Measurements from ENCODE around the gene FSCN2. TPM values are rescaled to one million over a fixed set of nuclear protein-coding genes. Genes with fewer than 3 reads are reported as not detected.

FSCN2 gene
- total RNA-seq, 1 donor from 2014 or later = 6.6 TPM

- intact Hi-C loops (cut with DNase I) = no loop called here
- Histone ChIP-seq H3K4me1 (peaks cover 57% of the 10 kb centered on the region), H3K36me3 (no peaks in the 10 kb centered on the region), H3K27ac (peak overlapping the region; percentile 51), H3K4me3 (peak overlapping the region; percentile 66 to 93), H3K9me3 (no peaks in the 10 kb centered on the region), H3K27me3 (peaks cover 8% of the 10 kb centered on the region)
- DNase-seq (ENCODE audit: extremely low spot score in 2 of 2) = no peak
- TF ChIP-seq CTCF (IDR thresholded peaks at IDR 0.05) = no peak
- TF ChIP-seq POLR2A (IDR thresholded peaks at IDR 0.05) = no peak
- no peak for TF ChIP-seq POLR2AphosphoS5 (IDR thresholded peaks at IDR 0.05; ENCODE audit: insufficient read depth in 1 of 2, low read depth in 1 of 2)
Observed at GRCh38 chr17:81518785-81519283, 9.3 kb upstream of the FSCN2 start.

- intact Hi-C loops (cut with DNase I) = no loop called here
- no peaks in the 10 kb centered on the region for H3K36me3 ChIP-seq
- DNase-seq (ENCODE audit: extremely low spot score in 2 of 2) = no peak
- no peaks in the 10 kb centered on the region for H3K9me3 ChIP-seq
- peaks cover 8% of the 10 kb centered on the region for H3K27me3 ChIP-seq
- peaks cover 57% of the 10 kb centered on the region for H3K4me1 ChIP-seq
- TF ChIP-seq POLR2AphosphoS5 (IDR thresholded peaks at IDR 0.05; ENCODE audit: insufficient read depth in 1 of 2, low read depth in 1 of 2) (no peak), CTCF (IDR thresholded peaks at IDR 0.05) (peak; percentile 19 to 33 (median 24))
- H3K4me3 ChIP-seq = peak overlapping the region; percentile 66 to 93
- peak overlapping the region; percentile 51 for H3K27ac ChIP-seq
Observed at GRCh38 chr17:81519284-81520020, 8.7 kb upstream of the FSCN2 start.

- DNase-seq (ENCODE audit: extremely low spot score in 2 of 2) = no peak
- Histone ChIP-seq H3K4me1 (peaks cover 57% of the 10 kb centered on the region), H3K36me3 (no peaks in the 10 kb centered on the region), H3K9me3 (no peaks in the 10 kb centered on the region), H3K27me3 (peaks cover 8% of the 10 kb centered on the region), H3K27ac (no peak overlapping the region), H3K4me3 (no peak overlapping the region)
- intact Hi-C loops (cut with DNase I) = no loop called here
- TF ChIP-seq CTCF (IDR thresholded peaks at IDR 0.05) = no peak
- TF ChIP-seq POLR2AphosphoS5 (IDR thresholded peaks at IDR 0.05; ENCODE audit: insufficient read depth in 1 of 2, low read depth in 1 of 2) = no peak
- TF ChIP-seq POLR2A (IDR thresholded peaks at IDR 0.05) = no peak
Observed at GRCh38 chr17:81520021-81520901, 7.9 kb upstream of the FSCN2 start.

- H3K4me1 ChIP-seq = peaks cover 36% of the 10 kb centered on the region
- no peak for TF ChIP-seq POLR2AphosphoS5 (IDR thresholded peaks at IDR 0.05; ENCODE audit: insufficient read depth in 1 of 2, low read depth in 1 of 2)
- no peak for TF ChIP-seq POLR2A (IDR thresholded peaks at IDR 0.05)
- TF ChIP-seq CTCF (IDR thresholded peaks at IDR 0.05) = no peak
- no peak overlapping the region for H3K4me3 ChIP-seq
- no peaks in the 10 kb centered on the region for H3K9me3 ChIP-seq
- DNase-seq (ENCODE audit: extremely low spot score in 2 of 2) = no peak
- intact Hi-C loops (cut with DNase I) = no loop called here
- no peak overlapping the region for H3K27ac ChIP-seq
- H3K27me3 ChIP-seq = peaks cover 8% of the 10 kb centered on the region
- no peaks in the 10 kb centered on the region for H3K36me3 ChIP-seq
Observed at GRCh38 chr17:81522491-81523401, 5.4 kb upstream of the FSCN2 start.
